HG02885 (cell line): ENCODE data around the gene ITPA.
A peak's percentile ranks its signal among the peaks of the same experiment; 100 is the strongest.

ENCODE experiments used
- ATAC-seq: cut with Tn5 transposase; IDR thresholded peaks from one replicate; pipeline ENCODE4 v1.9.1; 2021; ENCODE audit warnings: mild to moderate bottlenecking; ENCODE audit not compliant: unreplicated experiment, poor library complexity

ITPA gene

DNA sequence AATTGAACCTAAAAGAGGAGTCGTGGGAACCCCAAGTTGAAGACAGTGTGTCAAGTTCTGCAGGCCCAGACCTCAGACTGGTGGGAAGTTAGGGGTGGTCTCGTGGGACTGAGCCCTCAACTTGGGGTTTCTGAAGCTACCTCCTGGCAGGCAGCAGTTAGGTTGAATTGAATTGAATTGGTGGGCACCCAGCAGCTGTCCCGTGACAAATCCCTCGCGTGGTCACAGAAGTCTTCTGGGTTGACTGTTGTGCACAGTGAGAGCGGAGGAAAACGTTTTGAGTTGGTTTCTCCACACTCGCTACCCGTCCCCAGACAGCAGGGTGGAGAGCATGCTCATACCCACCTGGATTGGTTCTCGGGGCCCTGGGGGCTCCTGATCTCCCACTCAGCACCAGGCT lies 16.8 kb downstream of the ITPA start:
- ATAC-seq, result no peak

DNA sequence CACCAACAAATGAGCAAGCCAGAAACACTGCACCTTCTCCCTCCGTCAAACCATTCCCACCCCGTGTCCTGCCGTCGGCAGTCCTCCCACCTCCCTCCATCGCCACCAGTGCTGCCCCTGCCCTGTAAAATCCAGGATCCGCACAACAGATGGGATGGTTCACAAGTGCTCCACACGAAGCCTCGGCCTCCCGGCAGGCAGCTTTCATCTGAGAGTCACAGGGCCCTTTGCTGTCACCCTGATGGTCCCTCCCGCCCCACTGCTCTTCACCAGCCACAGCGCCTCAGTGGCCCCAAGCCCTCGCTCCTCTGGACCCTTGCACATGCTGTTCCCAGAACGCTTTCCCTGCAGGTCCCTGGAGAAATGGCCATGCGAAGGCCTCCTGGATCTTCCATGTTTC lies 17.6 kb downstream of the ITPA start:
- no peak for ATAC-seq

DNA sequence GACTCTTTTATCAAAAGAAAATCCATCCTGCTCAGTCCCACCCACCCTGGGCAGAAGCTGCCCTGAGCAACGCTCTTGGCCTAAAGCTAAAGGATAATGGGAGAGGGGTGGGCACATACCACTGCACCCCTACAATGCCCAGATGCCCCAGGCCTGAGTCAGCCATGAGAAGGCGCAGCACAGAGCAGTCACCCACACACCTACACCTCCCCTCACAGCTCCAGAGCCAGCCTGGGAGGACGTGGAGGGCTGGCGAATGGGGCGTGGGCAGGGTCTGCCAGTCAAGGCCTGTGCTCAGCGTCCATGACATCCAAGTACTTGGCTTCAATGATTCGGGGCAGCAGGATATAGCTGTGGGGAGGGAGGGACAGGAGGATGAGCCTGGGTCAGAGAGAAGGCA lies 18.2 kb downstream of the ITPA start:
- ATAC-seq, result no peak

DNA sequence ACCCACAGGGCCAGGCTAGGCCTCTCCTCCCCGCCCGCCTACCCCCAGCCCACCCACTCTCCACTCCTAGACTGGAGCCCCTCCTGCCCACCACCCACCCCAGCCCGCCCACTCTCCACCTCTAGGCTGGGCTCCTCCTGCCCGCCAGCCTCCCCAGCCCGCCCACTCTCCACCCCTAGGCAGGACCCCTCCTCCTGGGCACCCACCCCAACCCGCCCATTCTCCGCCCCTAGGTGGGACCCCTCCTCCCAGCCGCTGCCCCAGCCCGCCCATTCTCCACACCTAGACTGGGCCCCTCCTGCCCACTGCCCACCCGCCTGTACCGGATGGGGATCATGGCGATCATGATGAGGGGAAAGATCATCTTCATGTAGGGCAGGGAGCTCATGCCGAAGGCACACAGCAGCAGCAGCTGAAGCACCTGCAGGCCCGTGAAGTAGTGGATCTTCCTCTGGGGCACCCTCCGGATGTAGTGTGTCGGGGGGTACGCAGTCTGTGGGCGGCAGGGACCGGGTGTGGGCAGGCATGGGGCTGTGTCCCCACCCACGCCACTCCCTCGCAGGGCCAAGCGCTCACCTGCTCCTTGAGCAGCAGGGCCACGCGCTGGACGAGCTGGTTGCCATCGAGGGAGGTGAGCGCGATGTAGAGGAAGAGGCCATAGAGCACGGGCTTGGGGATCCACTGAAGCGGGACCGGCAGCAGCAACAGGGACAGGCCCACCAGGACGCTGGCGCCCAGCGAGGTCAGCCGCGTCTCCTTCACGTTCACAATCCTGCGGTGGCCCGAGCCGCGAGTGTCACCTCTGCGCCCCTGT lies 18.8 kb downstream of the ITPA start:
- ATAC-seq, result no peak

DNA sequence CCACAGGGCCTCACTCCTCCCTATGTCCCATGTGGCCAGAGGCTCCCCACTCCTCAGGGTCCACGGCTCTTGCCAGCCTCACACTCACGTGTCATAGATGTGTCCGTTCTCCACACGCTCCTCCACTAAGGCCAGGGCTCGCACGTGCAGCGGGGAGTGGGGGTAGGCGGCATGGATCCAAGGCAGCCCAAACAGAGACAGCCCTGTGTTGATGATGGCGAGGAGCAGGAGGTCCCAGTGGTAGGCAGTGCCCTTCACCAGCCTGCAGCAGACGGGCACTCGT lies 19.4 kb downstream of the ITPA start:
- ATAC-seq, result no peak

DNA sequence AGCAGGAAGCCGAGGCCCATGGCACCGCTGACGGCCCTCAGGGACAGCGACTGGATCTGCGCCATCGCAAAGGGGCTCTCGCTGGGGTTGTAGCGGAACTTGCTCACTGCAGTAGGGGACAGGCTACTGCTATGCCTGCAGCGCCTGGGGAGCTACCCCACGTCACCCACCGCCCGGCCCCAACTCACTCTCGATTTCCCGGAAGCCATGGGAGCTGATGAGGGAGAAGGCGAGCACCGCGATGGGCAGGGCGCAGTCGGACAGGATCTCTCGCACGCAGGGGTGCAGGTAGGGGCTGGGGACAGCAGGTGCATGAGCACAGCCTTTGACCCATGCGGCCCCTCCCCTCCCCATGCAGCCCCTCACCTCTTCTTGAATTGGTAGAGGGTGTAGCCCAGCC lies 19.9 kb downstream of the ITPA start:
- no peak for ATAC-seq

DNA sequence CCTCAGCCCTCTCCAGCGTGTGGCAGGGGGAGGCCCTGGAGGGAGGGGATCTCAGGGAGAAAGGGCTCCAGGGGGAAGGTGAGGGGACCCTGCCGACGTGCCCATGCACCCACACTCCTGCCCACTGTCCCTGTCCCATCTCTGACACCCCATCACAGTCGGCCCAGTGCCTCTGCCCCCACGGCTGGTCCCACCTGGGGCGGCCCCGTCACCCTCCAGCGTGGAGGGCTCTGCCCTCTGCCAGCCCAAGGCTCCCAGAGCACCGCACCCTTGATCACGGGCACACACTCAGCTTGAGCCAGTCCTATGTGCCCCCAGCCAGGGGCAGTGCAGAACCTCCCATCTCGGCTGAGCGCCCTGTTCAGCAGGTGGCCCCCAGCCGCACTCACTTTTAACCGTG lies 20.5 kb downstream of the ITPA start:
- no peak for ATAC-seq

DNA sequence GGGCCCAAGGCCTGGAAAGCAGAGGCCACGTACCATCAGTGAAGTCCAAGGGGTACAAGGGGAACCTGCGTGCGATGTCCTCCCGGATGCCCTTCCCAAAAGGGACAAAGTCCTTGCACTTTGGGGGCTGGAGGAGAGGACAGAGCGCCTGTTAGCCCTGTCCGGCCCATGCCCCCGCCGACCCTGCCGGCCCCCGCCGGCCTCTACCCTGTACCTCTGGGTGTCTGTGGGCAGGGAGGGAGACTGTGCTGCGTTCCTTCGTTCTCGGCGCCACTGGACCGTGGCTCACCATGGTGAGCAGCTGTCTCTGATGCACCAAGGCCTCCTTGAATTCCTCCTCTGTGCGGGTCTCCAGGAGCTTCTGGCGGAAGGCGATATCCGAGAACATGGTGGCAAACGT lies 21.8 kb downstream of the ITPA start:
- no peak for ATAC-seq

DNA sequence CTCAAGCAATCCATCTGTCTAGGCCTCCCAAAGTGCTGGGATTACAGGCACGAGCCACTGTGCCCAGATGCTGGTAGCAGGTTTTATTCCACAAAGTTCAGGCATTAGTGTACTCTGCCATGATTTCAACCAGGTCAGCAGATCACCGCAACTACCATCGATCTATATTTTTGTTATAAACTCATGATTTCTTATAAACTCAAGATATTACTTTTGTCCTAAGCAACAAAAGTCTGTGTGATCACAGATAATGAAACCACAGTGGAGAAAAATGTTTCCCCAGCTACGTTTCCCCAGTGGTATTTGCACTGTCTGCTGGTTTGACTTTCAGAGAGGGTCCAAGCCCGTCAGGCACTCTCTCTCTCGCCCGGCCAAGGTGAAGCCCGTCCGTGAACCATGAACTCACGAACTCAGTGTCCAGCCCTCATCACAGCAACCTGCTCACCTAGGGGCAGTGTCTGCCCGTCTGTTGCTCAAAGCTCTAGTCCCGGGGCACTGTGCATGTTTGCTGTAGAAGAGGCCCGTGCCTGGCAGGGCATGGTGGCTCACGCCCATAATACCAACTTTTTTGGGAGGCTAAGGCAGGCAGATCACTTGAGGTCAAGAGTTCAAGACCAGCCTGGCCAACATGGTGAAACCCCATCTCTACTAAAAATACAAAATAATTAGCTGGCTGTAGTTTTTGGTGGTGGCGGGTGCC lies 22.7 kb downstream of the ITPA start:
- ATAC-seq, result no peak

DNA sequence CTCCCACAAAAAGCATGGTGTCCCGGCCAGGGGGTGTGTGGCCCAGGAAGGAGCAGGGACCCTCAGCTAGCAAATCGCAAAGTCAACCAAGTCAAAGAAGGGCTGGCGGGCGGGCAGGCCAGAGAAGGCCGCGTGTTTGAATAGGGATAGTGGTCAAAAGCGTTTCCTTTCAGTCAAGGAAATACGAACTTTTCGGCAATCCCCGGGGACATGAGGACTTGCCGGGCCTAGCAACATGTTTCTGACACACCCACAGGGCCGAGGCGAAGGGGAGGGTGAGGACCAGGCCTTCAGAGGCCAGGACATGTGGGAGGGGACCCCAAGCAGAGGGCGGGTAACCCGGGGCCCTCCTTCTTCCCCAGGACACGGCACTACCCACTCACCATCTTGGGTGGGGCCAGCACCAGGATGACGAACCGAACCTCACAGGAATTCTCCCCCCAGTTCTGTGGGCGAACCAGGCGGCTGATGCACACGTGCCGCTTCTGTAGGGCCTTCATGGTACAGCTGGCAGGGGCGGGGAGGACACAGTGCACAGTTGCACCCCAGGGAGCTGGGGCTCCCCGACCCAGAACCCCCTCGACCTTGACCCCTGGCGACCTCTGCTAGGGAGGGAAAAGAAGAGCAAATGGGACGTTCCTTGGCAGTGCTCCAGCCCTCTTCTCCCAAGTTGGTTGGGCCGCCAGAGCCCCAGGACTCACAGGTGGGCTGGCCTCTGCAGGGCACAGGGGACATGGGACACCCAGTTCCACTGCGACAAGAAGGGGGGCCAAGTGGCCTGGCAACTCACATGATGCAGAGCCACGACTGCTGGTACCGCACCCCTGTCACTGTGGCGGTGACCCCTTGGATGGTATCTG lies 24.1 kb downstream of the ITPA start:
- no peak for ATAC-seq

DNA sequence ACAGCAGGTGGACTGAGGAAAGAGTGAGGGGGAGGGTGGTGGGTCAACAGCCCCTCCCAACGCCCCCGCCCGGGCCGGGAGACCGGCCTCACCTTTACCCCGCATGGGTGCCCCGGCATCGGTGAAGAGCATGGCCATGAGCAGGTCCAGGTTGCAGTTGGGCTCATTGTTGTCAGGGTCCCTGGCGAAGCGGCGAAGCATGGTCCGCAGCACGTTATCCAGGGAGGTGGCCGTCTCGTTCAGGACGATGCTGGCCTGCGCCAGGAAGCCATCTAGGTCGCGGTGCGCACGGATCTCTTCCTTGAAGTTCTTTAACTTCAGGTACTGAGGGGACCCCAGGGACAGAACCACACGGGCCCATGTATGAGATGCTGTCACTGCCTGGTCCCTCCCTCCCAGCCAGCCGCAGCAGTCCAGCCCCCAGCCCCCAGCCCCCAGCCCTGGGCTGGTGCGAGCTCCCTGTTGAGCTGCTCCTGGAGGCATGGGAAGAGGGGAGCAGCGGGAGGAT lies 24.7 kb downstream of the ITPA start:
- no peak for ATAC-seq

DNA sequence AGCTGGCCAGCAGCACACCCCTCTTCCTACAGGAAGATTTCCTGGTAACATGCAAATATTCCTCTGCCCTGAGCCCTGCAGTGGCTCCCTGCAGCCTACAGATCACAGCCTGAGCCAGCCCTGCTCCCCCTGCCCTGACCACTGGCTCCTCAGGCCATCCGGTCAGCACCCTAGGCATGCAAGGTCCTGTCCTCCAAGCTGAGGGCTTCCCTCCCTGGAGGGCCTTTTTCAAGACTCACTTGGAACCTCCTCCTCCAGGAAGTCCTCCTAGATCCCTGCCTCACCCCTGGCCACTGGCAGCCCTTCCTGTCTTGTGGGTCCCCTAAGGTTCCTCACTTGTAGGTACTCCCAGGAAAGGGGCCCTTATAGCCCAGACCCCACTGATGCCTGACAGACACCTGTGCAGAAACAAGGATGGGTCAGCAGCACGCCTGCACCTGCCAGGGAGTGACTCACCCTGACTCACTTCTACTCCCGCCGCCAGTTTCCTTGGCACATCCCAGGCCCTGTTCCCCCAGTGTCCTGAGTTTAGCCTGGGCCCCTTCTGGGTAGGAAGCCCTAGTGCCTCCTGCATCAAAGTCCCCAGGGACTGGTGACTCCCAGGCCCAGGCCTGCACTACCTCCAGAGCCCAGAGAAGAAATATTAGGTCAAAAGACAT lies 26.5 kb downstream of the ITPA start:
- no peak for ATAC-seq

DNA sequence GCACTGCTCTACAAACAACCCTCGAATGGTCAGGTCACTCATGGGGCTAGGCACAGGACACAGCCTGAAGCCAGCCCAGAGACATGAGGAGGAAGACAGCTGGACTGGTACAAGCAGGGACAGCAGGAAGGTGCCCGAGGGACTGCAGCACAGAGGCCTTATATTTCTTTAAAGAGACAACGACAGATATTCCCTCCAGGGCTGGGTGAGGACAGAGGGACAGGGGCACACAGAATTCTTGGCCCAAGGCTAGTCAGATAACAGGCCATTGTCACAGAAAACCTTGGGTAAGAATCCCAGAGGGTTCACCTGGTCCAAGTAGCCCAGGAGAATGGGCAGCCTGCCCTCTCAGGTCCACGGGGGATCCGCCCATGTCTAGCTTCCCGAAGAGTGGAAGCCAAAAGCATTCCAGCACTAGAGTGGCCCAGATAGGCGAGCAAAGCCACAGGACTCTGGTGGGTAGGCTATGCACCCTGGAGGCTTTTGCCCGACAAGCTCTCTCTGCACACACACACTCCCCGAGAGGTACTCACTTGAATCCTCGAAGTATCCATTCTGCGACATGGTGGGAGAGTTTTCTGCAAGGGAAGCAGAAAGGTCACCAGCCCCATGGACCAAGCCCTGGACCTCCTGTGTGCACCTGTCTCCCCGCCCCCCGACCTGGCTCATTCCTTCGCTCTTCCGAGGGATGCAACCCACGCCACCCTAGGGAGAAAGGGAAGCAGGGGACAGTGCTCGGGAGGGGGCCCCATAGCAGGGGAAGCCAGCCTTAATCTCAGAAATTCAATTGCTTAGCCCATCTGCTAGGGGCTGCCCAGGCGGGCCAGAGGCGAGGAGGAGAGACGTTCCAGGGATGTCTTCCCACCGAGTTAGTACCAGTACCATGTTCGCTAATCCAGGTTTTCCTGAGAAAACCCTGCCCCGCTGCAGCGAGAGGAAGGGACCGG lies 28.0 kb downstream of the ITPA start:
- ATAC-seq, result no peak

DNA sequence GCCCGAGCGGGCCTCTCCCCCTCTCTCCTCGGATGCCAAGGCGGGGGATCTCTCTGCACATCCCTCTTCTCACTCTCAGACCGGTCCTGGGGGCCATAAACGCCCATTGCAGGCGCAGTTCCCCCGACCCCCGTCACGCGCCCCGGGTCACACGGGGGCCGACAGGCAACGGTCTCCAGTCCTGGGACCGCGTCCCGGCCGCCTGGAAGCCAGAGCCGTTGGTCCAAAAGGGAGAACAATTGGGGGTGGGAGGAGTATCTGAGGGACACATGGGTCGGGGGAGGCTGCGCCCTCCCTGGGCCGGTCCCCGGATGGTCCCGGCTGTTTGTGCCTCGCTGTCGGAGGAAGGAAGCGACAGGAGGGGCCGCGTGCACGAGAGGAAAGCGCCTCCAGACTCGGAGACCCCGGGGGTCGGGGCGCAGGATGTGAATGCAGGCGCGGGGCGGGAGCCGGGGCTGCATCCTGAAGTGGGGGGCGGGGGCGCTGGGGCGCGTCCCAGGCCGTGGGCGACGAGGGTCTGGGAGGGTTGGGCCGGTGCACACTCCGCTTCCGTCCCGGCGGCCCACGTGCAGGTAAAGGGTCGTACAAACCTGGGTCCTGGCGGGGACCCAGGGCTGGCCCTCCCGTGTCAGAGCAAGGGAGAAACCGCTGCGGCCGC lies 28.8 kb downstream of the ITPA start:
- no peak for ATAC-seq

DNA sequence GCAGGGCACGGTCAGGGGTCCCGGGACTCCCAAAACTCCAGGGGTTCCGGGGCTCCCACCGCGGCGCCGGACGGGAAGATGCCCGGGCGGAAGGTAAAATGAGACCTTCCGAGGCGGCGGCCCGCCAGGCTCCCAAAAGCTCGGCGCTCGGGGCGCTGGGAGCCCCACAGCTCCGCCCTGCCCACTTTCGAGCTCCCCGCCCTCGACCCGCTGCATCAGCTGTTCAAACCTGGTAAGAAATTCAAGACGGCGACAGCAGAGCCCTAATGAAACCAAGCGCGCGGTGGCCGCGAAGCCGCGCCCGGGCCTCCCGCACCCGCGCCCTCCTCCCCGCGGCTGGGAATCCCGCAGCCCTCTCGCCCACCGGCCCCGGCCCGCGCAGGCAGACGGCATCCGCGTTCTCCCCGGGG lies 29.3 kb downstream of the ITPA start:
- peak; percentile 45 for ATAC-seq

DNA sequence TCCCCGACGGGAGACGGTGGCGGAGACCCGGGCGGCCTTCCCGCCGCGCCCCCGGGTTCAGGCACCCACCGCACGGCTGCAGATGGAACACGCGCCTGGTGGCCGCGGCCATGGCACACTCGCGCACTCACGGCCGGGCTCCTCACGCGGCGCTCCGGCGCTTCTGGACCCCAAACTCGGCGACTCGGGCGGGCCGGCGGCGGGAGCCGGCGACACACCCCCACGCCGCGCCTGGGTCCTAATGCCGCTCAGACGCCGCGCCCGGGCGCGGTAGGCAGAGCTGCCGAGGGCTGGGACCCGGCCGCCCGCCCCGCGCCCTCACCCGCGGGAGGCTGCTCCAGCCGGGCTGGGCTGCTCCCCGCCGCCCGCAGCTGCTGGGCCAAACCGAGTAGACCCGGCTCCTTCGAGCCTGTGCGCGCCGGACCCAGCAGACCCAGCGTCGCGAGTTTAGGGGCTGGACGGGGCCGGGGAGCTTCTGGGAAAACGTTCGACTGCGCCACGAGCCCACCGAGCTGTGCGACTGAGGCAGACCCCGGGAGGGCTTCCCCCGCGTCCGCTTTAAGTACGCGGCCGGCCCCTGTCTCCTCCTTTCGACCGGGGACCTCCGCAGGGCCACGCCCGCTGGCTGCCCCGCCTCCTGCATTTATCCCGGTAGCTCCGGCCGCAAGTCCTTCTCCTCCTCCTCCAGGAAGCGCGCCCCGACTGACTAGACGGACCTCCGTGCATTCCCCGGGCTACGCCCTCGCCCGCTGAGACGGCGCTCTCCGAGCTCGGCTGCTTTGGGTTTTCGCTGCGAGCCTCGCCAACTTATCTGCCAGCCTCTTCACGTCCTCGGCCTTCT lies 29.9 kb downstream of the ITPA start, which contains the start of gene SLC4A11:
SLC4A11 (minus strand) TSS at position 165 of the 841 bp plus-strand sequence; CDS start at position 112, 53 bp downstream.
- peak; percentile 56 for ATAC-seq

DNA sequence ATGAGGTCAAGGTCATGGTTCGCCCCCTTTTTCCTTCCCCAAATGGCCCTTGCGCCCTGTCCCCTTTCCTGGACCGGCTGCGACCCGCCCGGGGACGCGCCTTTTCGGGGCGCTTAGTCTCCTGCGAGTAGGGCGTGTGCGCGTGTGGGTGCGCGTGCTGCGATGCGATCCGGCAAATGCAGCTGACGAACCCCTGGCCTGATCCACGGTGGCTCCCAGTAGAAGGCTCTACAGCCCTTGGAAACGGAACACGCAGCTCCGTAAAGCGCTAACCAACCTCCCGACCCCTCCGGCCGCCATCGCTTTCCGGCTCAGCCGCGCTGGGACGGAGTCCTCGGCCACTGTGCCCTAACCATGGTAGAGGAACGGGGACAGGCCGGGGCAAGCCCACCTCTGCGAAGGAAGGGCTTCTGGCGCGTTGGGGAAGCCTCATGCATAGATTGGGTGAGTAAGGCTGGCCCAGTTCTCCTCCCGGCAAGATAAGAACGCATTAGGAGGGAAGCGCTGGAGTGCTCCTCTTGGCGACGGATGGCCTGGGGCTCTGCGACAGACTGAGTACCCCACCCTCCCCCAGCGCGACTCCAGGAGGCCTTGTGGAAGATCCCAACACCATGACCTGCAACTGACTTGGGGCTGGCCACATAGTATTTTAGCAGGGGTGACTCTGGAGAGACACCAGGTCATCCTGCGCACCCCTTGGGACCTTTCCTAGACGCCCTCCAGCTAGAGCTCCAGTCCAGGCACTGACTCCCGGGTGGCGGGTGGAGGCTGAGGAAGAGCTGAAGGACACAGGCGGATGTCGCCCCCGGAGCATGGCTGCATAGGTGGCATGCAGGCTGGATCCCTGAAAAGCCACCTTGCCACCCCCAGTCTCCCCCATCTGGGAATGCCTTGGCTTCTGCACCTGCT lies 30.8 kb downstream of the ITPA start:
- no peak for ATAC-seq
